Muscle layer of duodenum (tissue), 2 donors: ENCODE results near the gene RINL.
"Not testable (repeated sequence)": the region's sequence is repeated elsewhere in the genome, so short reads cannot be mapped to it uniquely, and the experiment has no call there.

ENCODE experiments used
- H3K27ac ChIP-seq: one replicate; pipeline ENCODE4 v1.7.0; 2013; ENCODE audit warnings: mild to moderate bottlenecking, low read length
- H3K27me3 ChIP-seq: one replicate; pipeline ENCODE4 v1.7.0; 2013; ENCODE audit warnings: low read depth, mild to moderate bottlenecking, control low read depth, low read length
- H3K36me3 ChIP-seq, 2 donors: one replicate each; pipeline ENCODE4 v1.7.0; 2013; ENCODE audit warnings: low read length in 2 of 2, control low read depth in 1 of 2, mild to moderate bottlenecking in 1 of 2; ENCODE audit not compliant: insufficient read depth in 2 of 2, control insufficient read depth in 1 of 2
- H3K4me1 ChIP-seq, 2 donors: one replicate each; pipeline ENCODE4 v1.7.0; 2013; ENCODE audit warnings: low read length in 2 of 2, mild to moderate bottlenecking in 2 of 2, control low read depth in 1 of 2, moderate library complexity in 1 of 2; ENCODE audit not compliant: insufficient read depth in 2 of 2, control insufficient read depth in 1 of 2
- H3K4me3 ChIP-seq, 2 donors: one replicate each; pipeline ENCODE4 v1.7.0; 2013; ENCODE audit warnings: low read length in 2 of 2, low read depth in 1 of 2, mild to moderate bottlenecking in 1 of 2
- H3K9me3 ChIP-seq, 2 donors: one replicate each; pipeline ENCODE4 v1.7.0; 2013; ENCODE audit warnings: low read length in 2 of 2, control low read depth in 1 of 2, mild to moderate bottlenecking in 1 of 2; ENCODE audit not compliant: control insufficient read depth in 1 of 2
- donor health status: healthy.

Gene RINL

GRCh38 chr19:38826856-38827551 is 51.1 kb downstream of the RINL start:
- no peaks in the 10 kb centered on the region for H3K9me3 ChIP-seq
- H3K27ac ChIP-seq = no peak overlapping the region
- H3K4me3 ChIP-seq = no peak overlapping the region
- peaks cover 0 to 40% of the 10 kb centered on the region in 2 donors for H3K36me3 ChIP-seq
- H3K27me3 ChIP-seq = no peaks in the 10 kb centered on the region
- peaks cover 0 to 22% of the 10 kb centered on the region in 2 donors for H3K4me1 ChIP-seq

GRCh38 chr19:38825936-38826335 is 52.1 kb downstream of the RINL start:
- peaks cover 0 to 20% of the 10 kb centered on the region in 2 donors for H3K4me1 ChIP-seq
- H3K4me3 ChIP-seq, H3K27me3 ChIP-seq, H3K27ac ChIP-seq, H3K9me3 ChIP-seq: not testable (repeated sequence)
- H3K36me3 ChIP-seq = peaks cover 0 to 45% of the 10 kb centered on the region in 2 donors

- H3K27me3 ChIP-seq, H3K4me1 ChIP-seq, H3K9me3 ChIP-seq, H3K4me3 ChIP-seq, H3K27ac ChIP-seq: not testable (repeated sequence)
- peaks cover 12 to 43% of the 10 kb centered on the region in 2 donors for H3K36me3 ChIP-seq
These were observed 56.7 kb downstream of the RINL start for GRCh38 chr19:38821230-38821825.

GRCh38 chr19:38819231-38819920 is 58.7 kb downstream of the RINL start:
- Histone ChIP-seq H3K36me3 (peaks cover 12 to 58% of the 10 kb centered on the region in 2 donors), H3K27ac (no peak overlapping the region), H3K4me3 (no peak overlapping the region), H3K9me3 (no peaks in the 10 kb centered on the region), H3K4me1 (no peaks in the 10 kb centered on the region), H3K27me3 (no peaks in the 10 kb centered on the region)
